HEK293 (cell line): ENCODE data around the gene IFIT5.
A peak's percentile ranks its signal among the peaks of the same experiment; 100 is the strongest.

Source experiments
- CTCF ChIA-PET: fragments of 350-600 bp; formaldehyde crosslinking; extraction: SDS; loops from one replicate; lab custom pipeline; 2021; ENCODE audit warnings: antibody characterized with exemption; lab: Yijun Ruan, JAX
- POLR2A ChIA-PET: fragments of 300-600 bp; formaldehyde crosslinking; extraction: SDS; loops from one replicate; lab custom pipeline; 2020; ENCODE audit warnings: antibody characterized with exemption, inconsistent platforms; lab: Yijun Ruan, JAX
- H3K27ac ChIP-seq: fragments of 200-500 bp; sonication (Bioruptor generic); 2 replicates; pipeline ENCODE4 v1.5.1; 2014; ENCODE audit warnings: low read depth, low read length, control low read depth, inconsistent platforms; ENCODE audit errors: extremely low read depth
- H3K36me3 ChIP-seq, 2 experiments: fragments of 200-500 bp in 1 of 2; sonication (Bioruptor generic) in 1 of 2; 1 replicate in 1 of 2; 2 replicates in 1 of 2; pipeline ENCODE4 v1.5.1; 2014 to 2017; ENCODE audit warnings: inconsistent platforms in 2 of 2, low read length in 2 of 2; ENCODE audit not compliant: control insufficient read depth in 2 of 2, insufficient read depth in 1 of 2
- H3K4me1 ChIP-seq: fragments of 200-500 bp; sonication (Bioruptor generic); 2 replicates; pipeline ENCODE4 v1.5.1; 2014; ENCODE audit warnings: mild to moderate bottlenecking, low read length, inconsistent platforms; ENCODE audit not compliant: control insufficient read depth, insufficient read depth
- H3K4me3 ChIP-seq: 2 replicates; pipeline ENCODE4 v1.5.1; 2011; ENCODE audit warnings: low read depth, mild to moderate bottlenecking, control low read depth, low read length, moderate library complexity
- H3K9me3 ChIP-seq: fragments of 200-500 bp; sonication (Bioruptor generic); 2 replicates; pipeline ENCODE4 v1.5.1; 2014; ENCODE audit warnings: low read depth, low read length, inconsistent platforms; ENCODE audit not compliant: control insufficient read depth, insufficient read depth
- BCL11A ChIP-seq: fragments of 450-650 bp; formaldehyde crosslinking; IDR thresholded peaks from 2 replicates; pipeline ENCODE4 v1.5.1; 2016; ENCODE audit warnings: low read depth, missing biosample characterization, missing genetic modification characterization
- KLF7 ChIP-seq: fragments of 450-650 bp; formaldehyde crosslinking; IDR thresholded peaks from 2 replicates; pipeline ENCODE4 v1.5.1; 2016; ENCODE audit warnings: missing biosample characterization, missing genetic modification characterization, borderline replicate concordance
- OVOL3 ChIP-seq: fragments of 450-650 bp; formaldehyde crosslinking; IDR thresholded peaks from 2 replicates; pipeline ENCODE4 v1.5.1; 2016; ENCODE audit warnings: missing biosample characterization, missing genetic modification characterization
- TCF7L2 ChIP-seq: IDR thresholded peaks from 2 replicates; pipeline ENCODE4 v1.6.1; 2011; ENCODE audit warnings: low read depth, mild to moderate bottlenecking, inconsistent platforms, low read length, moderate library complexity, borderline replicate concordance
- ZFP37 ChIP-seq: fragments of 450-650 bp; formaldehyde crosslinking; IDR thresholded peaks from 2 replicates; pipeline ENCODE4 v1.5.1; 2016; ENCODE audit warnings: missing biosample characterization, missing genetic modification characterization
- ZFP69B ChIP-seq: fragments of 450-650 bp; formaldehyde crosslinking; IDR thresholded peaks from 2 replicates; pipeline ENCODE4 v1.5.1; 2016; ENCODE audit warnings: missing biosample characterization, missing genetic modification characterization
- ZIC2 ChIP-seq: fragments of 450-650 bp; formaldehyde crosslinking; IDR thresholded peaks from 2 replicates; pipeline ENCODE4 v1.5.1; 2016; ENCODE audit warnings: missing biosample characterization, missing genetic modification characterization
- ZNF121 ChIP-seq: fragments of 450-650 bp; formaldehyde crosslinking; IDR thresholded peaks from 2 replicates; pipeline ENCODE4 v1.5.1; 2016; ENCODE audit warnings: missing biosample characterization, missing genetic modification characterization
- ZNF184 ChIP-seq: fragments of 450-650 bp; IDR thresholded peaks from 2 replicates; pipeline ENCODE4 v1.5.1; 2018; ENCODE audit warnings: missing biosample characterization, mild to moderate bottlenecking, missing genetic modification characterization
- ZNF266 ChIP-seq: fragments of 450-650 bp; formaldehyde crosslinking; IDR thresholded peaks from 2 replicates; pipeline ENCODE4 v1.5.1; 2016; ENCODE audit warnings: missing biosample characterization, missing genetic modification characterization, low read depth
- ZNF311 ChIP-seq: fragments of 450-650 bp; formaldehyde crosslinking; IDR thresholded peaks from 2 replicates; pipeline ENCODE4 v1.5.1; 2017; ENCODE audit warnings: missing biosample characterization, missing genetic modification characterization, borderline replicate concordance
- ZNF423 ChIP-seq: fragments of 450-650 bp; formaldehyde crosslinking; IDR thresholded peaks from 2 replicates; pipeline ENCODE4 v1.5.1; 2016; ENCODE audit warnings: missing biosample characterization, missing genetic modification characterization
- ZNF610 ChIP-seq: fragments of 450-650 bp; formaldehyde crosslinking; IDR thresholded peaks from 2 replicates; pipeline ENCODE4 v1.5.1; 2016; ENCODE audit warnings: missing biosample characterization, missing genetic modification characterization, borderline replicate concordance
- ZNF626 ChIP-seq: fragments of 450-650 bp; sonication (Bioruptor Pico); formaldehyde crosslinking; IDR thresholded peaks from 2 replicates; pipeline ENCODE4 v1.5.1; 2018; ENCODE audit warnings: missing biosample characterization, missing genetic modification characterization, inconsistent platforms
- ZNF670 ChIP-seq: fragments of 450-650 bp; formaldehyde crosslinking; IDR thresholded peaks from 2 replicates; pipeline ENCODE4 v1.5.1; 2016; ENCODE audit warnings: missing biosample characterization, missing genetic modification characterization, low read depth
- ZNF707 ChIP-seq: fragments of 450-650 bp; formaldehyde crosslinking; IDR thresholded peaks from 2 replicates; pipeline ENCODE4 v1.5.1; 2016; ENCODE audit warnings: missing biosample characterization, missing genetic modification characterization
- ZNF747 ChIP-seq: fragments of 450-650 bp; formaldehyde crosslinking; IDR thresholded peaks from 2 replicates; pipeline ENCODE4 v1.5.1; 2016; ENCODE audit warnings: missing biosample characterization, missing genetic modification characterization
- ZNF785 ChIP-seq: fragments of 450-650 bp; formaldehyde crosslinking; IDR thresholded peaks from 2 replicates; pipeline ENCODE4 v1.5.1; 2016; ENCODE audit warnings: missing biosample characterization, missing genetic modification characterization
- TF ChIP-seq, protein P1 (sequence below): fragments of 450-650 bp; formaldehyde crosslinking; IDR thresholded peaks from 2 replicates; pipeline ENCODE4 v1.5.1; 2016; ENCODE audit warnings: missing biosample characterization, missing genetic modification characterization, low read depth
- TF ChIP-seq, protein P2 (sequence below): fragments of 450-650 bp; formaldehyde crosslinking; IDR thresholded peaks from 2 replicates; pipeline ENCODE4 v1.5.1; 2016; ENCODE audit warnings: missing biosample characterization, missing genetic modification characterization
- TF ChIP-seq, protein P3 (sequence below): fragments of 450-650 bp; formaldehyde crosslinking; IDR thresholded peaks from 2 replicates; pipeline ENCODE4 v1.5.1; 2016; ENCODE audit warnings: missing biosample characterization, missing genetic modification characterization
- TF ChIP-seq, protein P4 (sequence below): fragments of 450-650 bp; formaldehyde crosslinking; IDR thresholded peaks from 2 replicates; pipeline ENCODE4 v1.5.1; 2016; ENCODE audit warnings: missing biosample characterization, missing genetic modification characterization
- TF ChIP-seq, protein P5 (sequence below): fragments of 450-650 bp; IDR thresholded peaks from 2 replicates; pipeline ENCODE4 v1.5.1; 2018; ENCODE audit warnings: missing biosample characterization, missing genetic modification characterization

Gene IFIT5

DNA sequence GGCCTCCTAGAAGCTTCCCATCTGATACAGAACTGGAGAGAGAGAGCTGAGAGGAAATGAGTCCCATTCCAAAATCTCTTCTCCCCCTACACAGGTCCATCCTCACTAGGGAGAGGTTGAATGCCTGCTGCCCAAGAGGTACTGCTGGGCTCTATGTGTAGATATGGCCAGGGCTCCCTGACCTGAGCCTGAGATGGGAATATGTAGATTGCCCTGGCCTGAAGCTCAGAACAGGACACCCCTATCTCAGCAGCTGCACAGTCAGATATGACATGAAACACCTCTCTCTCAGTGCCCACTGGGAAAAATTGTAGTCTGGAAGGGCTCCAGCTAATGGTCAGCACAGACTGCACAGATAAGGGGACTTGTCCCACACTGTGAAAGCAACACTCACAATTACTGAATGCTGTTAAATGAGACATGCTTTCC is 39.6 kb upstream of the IFIT5 start:
- H3K9me3 ChIP-seq: no peaks in the 10 kb centered on the region
- POLR2A ChIA-PET: no interaction called here
- CTCF ChIA-PET: interaction anchor here (0.6 kb wide), 1 partner anchor 123 kb away, joined by 3 read pairs; no protein-coding TSS in a partner anchor
- H3K27ac ChIP-seq: no peak overlapping the region
- TF ChIP-seq, protein P1, sequence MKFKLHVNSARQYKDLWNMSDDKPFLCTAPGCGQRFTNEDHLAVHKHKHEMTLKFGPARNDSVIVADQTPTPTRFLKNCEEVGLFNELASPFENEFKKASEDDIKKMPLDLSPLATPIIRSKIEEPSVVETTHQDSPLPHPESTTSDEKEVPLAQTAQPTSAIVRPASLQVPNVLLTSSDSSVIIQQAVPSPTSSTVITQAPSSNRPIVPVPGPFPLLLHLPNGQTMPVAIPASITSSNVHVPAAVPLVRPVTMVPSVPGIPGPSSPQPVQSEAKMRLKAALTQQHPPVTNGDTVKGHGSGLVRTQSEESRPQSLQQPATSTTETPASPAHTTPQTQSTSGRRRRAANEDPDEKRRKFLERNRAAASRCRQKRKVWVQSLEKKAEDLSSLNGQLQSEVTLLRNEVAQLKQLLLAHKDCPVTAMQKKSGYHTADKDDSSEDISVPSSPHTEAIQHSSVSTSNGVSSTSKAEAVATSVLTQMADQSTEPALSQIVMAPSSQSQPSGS (tag by site-specific recombination): no peak
- TF ChIP-seq ZNF626 (tag by site-specific recombination): no peak
- no peak for TF ChIP-seq ZNF785 (tag by site-specific recombination)
- no peak for TF ChIP-seq ZFP69B (tag by site-specific recombination)
- no peak for TF ChIP-seq ZNF184 (tag by site-specific recombination)
- no peak for TF ChIP-seq BCL11A (tag by site-specific recombination)
- TF ChIP-seq ZNF707: no peak
- no peak for TF ChIP-seq KLF7
- no peak for TF ChIP-seq ZNF121 (tag by site-specific recombination)
- TF ChIP-seq ZNF266 (tag by site-specific recombination): no peak
- no peak for TF ChIP-seq TCF7L2
- TF ChIP-seq OVOL3: no peak
- peaks cover 3% of the 10 kb centered on the region; the same call in 1 of the 2 replicates for H3K4me1 ChIP-seq
- no peak overlapping the region for H3K4me3 ChIP-seq
- H3K36me3 ChIP-seq: no peaks in the 10 kb centered on the region

DNA sequence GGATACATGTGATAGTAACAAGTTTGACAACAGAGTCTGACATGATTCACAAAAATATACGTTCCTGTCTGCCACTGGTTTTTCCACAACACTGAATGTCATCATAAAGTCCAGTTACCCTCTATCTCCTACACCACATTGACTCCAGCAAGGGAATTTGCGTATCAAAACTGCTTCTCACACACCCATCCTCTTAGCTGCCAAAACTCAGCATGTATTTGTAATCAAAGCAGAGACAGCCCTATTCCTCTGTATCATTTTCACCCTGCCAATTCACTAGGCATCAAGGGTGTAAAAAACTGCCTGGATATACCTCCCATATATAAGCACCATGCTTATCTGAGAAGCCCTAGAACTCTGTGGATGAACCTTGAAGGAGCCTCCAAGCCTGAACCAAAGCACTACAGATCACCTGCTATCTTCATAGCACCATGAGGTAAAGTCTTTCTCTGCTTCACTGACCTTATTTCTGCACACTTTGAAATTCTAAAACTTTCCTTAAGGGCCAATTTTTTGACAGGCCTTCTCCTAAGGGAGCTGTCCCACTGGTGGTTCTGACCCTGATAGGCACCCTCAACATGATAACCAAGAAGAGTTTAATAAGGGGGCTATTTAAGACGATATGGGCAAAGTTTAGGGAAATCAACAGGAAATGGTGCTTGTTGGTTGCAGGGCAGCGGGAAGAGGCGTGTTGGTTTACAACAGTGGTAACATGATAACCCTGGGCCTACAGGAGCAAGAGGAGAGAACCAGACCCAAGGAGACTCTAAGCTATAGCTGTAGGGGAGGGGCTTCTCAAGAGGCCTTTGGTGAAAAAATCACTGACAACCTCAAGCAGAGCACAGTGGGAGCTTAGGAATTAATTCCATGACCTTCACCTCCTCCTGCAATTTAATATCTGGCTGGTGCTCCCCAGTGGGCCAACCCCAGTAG is 36.4 kb upstream of the IFIT5 start, which contains the start of gene IFIT1B:
Gene IFIT1B, plus strand, starts transcription at position 352 of the 933 bp plus-strand sequence. Its CDS starts 80 bp downstream, at position 432.
- Histone ChIP-seq H3K4me1 (peaks cover 3% of the 10 kb centered on the region; the same call in 1 of the 2 replicates), H3K27ac (no peak within 1 kb of the TSS)
- CTCF ChIA-PET: no interaction called here

More for the DNA sequence above, 36.4 kb upstream of the IFIT5 start, which contains the start of gene IFIT1B:
- no peak within 1 kb of the TSS for H3K4me3 ChIP-seq
- POLR2A ChIA-PET: no interaction called here
- H3K9me3 ChIP-seq: no peaks in the 10 kb centered on the region
- TF ChIP-seq, protein P2, sequence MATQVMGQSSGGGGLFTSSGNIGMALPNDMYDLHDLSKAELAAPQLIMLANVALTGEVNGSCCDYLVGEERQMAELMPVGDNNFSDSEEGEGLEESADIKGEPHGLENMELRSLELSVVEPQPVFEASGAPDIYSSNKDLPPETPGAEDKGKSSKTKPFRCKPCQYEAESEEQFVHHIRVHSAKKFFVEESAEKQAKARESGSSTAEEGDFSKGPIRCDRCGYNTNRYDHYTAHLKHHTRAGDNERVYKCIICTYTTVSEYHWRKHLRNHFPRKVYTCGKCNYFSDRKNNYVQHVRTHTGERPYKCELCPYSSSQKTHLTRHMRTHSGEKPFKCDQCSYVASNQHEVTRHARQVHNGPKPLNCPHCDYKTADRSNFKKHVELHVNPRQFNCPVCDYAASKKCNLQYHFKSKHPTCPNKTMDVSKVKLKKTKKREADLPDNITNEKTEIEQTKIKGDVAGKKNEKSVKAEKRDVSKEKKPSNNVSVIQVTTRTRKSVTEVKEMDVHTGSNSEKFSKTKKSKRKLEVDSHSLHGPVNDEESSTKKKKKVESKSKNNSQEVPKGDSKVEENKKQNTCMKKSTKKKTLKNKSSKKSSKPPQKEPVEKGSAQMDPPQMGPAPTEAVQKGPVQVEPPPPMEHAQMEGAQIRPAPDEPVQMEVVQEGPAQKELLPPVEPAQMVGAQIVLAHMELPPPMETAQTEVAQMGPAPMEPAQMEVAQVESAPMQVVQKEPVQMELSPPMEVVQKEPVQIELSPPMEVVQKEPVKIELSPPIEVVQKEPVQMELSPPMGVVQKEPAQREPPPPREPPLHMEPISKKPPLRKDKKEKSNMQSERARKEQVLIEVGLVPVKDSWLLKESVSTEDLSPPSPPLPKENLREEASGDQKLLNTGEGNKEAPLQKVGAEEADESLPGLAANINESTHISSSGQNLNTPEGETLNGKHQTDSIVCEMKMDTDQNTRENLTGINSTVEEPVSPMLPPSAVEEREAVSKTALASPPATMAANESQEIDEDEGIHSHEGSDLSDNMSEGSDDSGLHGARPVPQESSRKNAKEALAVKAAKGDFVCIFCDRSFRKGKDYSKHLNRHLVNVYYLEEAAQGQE (tag by site-specific recombination): peak; percentile 79
- TF ChIP-seq ZNF747: no peak
- TF ChIP-seq ZFP37 (tag by site-specific recombination): no peak
- no peak for TF ChIP-seq ZNF423
- TF ChIP-seq ZNF610 (tag by site-specific recombination): no peak
- TF ChIP-seq, protein P3, sequence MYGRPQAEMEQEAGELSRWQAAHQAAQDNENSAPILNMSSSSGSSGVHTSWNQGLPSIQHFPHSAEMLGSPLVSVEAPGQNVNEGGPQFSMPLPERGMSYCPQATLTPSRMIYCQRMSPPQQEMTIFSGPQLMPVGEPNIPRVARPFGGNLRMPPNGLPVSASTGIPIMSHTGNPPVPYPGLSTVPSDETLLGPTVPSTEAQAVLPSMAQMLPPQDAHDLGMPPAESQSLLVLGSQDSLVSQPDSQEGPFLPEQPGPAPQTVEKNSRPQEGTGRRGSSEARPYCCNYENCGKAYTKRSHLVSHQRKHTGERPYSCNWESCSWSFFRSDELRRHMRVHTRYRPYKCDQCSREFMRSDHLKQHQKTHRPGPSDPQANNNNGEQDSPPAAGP (tag by site-specific recombination): no peak
- TF ChIP-seq, protein P4, sequence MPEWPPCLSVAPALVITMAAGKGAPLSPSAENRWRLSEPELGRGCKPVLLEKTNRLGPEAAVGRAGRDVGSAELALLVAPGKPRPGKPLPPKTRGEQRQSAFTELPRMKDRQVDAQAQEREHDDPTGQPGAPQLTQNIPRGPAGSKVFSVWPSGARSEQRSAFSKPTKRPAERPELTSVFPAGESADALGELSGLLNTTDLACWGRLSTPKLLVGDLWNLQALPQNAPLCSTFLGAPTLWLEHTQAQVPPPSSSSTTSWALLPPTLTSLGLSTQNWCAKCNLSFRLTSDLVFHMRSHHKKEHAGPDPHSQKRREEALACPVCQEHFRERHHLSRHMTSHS (tag by site-specific recombination): no peak
- TF ChIP-seq ZIC2 (tag by site-specific recombination): 0 out of 2 replicates have a peak, but pooled peaks have one; percentile 31
- TF ChIP-seq, protein P5, sequence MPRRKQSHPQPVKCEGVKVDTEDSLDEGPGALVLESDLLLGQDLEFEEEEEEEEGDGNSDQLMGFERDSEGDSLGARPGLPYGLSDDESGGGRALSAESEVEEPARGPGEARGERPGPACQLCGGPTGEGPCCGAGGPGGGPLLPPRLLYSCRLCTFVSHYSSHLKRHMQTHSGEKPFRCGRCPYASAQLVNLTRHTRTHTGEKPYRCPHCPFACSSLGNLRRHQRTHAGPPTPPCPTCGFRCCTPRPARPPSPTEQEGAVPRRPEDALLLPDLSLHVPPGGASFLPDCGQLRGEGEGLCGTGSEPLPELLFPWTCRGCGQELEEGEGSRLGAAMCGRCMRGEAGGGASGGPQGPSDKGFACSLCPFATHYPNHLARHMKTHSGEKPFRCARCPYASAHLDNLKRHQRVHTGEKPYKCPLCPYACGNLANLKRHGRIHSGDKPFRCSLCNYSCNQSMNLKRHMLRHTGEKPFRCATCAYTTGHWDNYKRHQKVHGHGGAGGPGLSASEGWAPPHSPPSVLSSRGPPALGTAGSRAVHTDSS (tag by site-specific recombination): no peak
- no peak for TF ChIP-seq ZNF311 (tag by site-specific recombination)
- TF ChIP-seq ZNF670: no peak
- no peaks in the 10 kb centered on the region for H3K36me3 ChIP-seq
